HG02884 (cell line): ENCODE results near the gene CCDC160.
"Not testable (repeated sequence)": the region's sequence is repeated elsewhere in the genome, so short reads cannot be mapped to it uniquely, and the experiment has no call there.

Experiments
- ATAC-seq: cut with Tn5 transposase; IDR thresholded peaks from one replicate; pipeline ENCODE4 v1.9.1; 2021; ENCODE audit warnings: mild to moderate bottlenecking, moderate library complexity; ENCODE audit not compliant: unreplicated experiment

Gene CCDC160

DNA sequence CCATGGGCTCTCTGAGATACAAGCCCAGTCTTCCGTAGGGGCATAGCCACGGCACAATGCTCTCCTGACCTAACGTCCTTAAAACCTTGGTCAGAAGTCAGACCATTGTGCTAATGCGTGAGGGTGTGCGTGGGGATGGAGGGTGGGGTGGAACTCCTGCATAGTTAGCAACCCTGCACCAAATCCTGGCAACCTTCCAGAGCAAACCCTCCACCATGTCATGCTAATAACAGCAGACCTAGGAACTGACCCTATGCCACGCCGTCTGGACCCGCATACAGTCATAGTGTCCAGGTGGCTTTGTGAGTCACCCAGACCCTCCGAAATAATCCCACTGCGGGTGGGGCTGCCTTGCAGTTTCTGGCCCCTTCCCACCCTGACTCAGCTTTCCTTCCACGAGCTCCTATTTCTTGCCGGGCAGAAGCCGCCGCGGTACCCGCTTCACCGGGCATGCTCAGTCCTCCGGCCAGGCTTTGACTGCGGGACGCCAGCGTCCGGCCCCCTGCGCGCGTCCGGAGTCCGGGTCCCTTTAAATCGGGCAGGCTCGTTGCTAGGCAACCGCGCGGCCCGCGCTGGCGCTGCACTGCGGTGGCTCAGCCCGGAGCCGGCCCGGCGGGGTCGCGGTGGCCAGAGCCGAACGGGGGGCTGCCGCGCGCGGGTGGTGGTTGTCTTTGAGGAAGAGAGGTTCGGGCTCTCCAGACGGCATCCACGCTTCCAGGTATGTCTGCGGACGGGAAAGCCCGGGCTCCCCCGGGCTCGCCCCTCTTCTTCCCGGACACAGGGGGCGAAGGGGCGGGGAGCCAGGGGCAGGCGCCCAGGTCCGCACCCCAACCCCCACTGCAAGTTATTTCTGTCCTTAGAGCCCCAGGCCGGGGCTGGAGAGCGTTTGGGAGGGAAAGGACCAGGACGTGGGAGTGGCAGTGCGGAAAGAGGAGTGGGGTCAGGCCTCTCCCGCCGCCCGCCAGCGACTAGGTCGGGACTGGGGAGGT is at the start of gene CCDC160:
CCDC160 (plus strand) TSS at position 557 of the 989 bp plus-strand sequence. CDS start 7,619 bp downstream, outside the sequence.
- no peak for ATAC-seq

DNA sequence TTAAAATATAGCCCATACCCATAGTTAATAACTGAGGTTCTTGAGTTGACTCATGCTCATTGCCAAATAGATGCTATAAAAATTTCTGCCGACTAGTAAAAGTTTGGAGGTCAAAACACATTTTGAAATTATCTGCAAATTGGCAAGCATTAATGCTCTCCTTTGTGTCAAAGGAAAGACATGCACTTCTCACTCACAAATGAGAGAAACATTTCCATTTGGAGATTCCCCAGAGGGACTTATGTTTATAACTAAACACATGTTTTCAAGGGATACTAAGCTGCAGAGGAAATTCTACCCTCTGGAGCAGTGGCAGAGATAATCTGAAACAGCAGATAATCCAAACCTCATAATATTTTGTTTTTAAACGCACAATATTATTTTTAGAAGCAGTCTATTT is 45.7 kb upstream of the CCDC160 start:
- ATAC-seq: no peak

DNA sequence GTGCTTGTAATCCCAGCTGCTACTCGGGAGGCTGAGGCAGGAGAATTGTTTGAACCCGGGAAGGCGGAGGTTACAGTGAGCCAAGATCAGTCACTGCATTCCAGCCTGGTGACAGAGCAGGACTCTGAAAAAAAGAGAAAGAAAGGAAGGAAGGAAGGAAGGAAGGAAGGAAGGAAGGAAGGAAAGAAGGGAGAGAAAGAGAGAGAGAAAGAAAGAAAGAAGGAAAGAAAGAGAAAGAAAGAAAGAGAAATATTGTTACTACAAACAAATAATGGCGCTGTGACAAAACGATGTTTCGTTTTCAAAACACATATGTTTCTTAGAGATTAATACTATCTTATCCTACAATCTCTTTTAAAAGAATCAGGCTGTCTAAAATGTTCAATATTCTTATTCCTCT is 42.1 kb upstream of the CCDC160 start:
- ATAC-seq: no peak

GRCh38 chrX:134202561-134202960 is 34.4 kb upstream of the CCDC160 start:
- no peak for ATAC-seq

DNA sequence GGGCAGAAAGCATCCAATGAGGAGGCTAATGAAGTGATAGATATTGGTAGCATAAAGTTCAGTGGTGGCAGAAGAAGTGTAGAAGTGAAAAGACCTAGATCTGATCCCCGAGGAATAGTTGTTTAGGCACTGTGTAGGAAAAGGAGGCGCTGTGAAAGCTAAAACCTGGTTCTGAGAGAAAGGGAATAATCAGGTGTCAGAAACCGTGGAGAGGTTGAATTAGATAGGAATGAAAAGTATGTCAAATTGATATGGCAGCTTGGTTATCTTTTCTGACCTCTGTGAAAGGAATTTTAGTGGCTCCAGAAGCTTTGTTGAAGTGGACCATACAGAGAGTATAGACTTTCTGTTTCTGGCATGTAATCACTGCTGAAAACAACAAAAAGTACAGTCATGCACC is 30.8 kb upstream of the CCDC160 start:
- no peak for ATAC-seq

- ATAC-seq: no peak
These were observed 26.5 kb upstream of the CCDC160 start for GRCh38 chrX:134210465-134210864.

DNA sequence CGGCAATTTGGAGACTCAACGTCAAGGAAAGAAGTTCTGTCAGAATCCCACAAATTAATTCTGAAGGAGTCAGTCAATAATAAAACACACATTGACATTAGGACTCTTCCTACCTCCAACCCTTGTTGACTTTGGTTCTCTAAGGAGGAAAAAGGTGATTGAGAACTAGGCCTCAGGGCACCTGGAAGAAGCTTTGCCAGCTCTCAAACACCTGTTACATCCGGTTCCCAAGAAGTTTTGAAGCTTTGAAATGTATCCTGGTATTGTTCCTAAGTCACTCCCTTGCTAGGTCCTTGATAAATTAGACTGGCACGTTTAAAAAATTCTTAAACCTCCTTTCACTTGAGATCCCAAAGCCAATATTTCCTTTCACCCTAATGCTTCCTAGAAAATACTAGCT is 1.7 kb upstream of the CCDC160 start:
- no peak for ATAC-seq

- ATAC-seq: not testable (repeated sequence)
These were observed 1.2 kb downstream of the CCDC160 start for GRCh38 chrX:134238144-134238543.

DNA sequence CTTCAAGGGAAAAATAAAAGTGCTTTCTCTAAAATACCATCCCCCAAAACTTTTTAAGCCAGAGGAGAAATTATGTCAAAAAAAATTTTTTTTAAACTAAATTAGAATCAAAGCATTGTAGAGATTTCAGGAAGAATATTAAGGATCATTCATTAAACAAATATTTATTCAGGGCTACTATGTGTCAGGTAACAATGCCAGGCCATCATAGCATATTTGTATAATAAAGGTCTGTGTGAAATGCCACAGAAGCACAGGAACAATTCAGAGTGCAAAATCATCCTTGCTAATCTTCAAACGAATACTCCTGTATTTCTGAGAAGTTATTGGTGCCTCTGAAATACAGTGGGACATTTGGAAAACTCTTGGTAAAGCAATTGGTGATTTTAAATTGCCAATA is 2.0 kb downstream of the CCDC160 start:
- ATAC-seq: no peak

GRCh38 chrX:134240209-134240608 is 3.2 kb downstream of the CCDC160 start:
- ATAC-seq: no peak

DNA sequence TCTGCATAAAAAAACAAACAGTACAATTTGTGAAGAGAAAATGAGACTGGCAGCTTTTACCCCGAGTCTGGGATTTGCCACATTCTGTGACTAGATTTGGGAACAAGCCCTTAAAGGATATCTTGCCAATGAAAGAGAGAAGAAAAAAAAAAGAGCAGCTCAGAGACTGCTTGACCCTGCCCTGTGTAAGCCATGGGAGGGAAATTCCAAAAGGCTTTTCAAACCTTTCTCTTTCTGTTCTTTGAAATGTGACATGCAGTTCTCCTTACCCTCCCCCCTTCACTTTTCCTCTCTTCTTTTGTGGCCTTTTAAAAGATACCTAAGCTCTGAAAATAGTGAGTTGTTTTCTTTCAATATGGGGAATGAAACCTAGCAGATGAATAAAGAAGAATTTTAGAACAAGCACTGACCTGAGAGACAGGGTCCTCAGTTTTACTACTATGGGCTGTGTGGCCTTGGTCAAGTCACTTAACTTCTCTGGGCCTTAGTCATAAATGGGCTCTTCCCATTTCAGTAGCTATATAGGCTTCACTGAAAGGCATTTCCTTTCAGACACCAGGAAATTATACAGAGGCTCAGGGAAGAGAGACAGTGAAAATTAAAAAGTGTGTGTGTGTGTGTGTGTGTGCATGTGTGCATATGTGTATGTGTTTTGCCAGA is 5.1 kb downstream of the CCDC160 start:
- no peak for ATAC-seq

GRCh38 chrX:134244043-134244442 is 7.1 kb downstream of the CCDC160 start:
- no peak for ATAC-seq

DNA sequence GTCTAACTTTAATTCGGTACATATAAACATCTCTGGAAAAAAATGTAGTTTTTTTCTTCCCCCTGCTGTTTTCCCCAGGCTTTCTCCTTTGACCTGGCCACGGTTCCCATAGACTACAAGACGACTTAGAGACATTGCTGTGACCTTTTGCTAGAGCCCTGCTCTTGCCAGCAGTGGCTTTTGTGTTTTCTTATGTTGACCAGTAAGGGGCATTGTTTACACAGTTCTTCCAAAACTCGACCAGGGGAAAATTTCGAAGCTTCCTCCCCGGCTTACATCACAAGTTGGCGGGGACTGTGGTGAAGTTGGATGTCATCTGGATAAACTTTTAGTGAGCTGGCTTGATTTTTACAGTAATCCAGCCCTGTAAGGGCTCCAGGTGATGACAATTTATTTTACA is 9.3 kb downstream of the CCDC160 start:
- no peak for ATAC-seq

DNA sequence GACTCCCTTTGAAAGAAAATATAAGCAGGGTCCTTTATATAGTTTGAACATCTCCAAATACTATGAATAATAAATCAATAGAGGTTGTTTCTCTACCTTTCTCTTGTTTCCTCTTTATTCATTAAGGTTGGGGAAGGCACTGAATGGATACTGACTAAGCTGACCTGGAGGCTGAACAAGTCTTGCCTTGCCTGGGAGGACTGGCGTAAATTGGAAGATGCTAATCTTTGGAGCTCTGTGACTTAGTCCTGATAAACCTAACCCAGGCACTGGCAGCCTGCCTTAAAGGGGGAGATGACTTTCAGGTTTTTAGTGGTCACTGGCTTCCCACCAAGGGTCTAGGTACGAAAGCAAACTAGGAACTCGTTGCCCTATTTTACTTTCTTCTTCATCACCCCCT is 10.5 kb downstream of the CCDC160 start:
- no peak for ATAC-seq

GRCh38 chrX:134249241-134249640 is 12.3 kb downstream of the CCDC160 start:
- no peak for ATAC-seq

- no peak for ATAC-seq
These were observed 14.3 kb downstream of the CCDC160 start for GRCh38 chrX:134251241-134251640.

- no peak for ATAC-seq
These were observed 17.5 kb downstream of the CCDC160 start for GRCh38 chrX:134254511-134254910.

- ATAC-seq: no peak
These were observed 18.6 kb downstream of the CCDC160 start for GRCh38 chrX:134255555-134255954.

- no peak for ATAC-seq
These were observed 19.7 kb downstream of the CCDC160 start for GRCh38 chrX:134256684-134257083.

- ATAC-seq: no peak
These were observed 21.2 kb downstream of the CCDC160 start for GRCh38 chrX:134258202-134258601.

- ATAC-seq: not testable (repeated sequence)
These were observed 49.0 kb downstream of the CCDC160 start for GRCh38 chrX:134285934-134286333.

DNA sequence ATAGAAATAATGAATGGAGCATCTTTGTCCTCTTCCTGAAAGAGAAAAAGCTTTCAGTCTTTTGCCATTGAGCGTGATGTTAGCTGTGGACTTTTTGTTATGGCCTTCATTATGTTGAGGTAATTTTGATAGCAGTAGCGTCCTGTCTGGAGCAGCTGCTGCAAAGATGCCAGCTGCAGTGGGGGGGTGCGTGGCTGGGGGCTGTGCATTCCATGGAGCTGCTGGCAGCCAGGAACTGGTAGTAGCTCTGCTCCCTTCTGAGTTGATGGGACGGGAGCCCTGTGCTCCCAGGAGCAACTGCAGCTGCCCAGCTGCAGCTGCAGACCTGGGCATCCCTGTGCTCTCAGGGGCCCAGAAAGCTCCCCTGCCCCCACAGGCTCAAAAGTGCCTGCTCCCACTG is 50.4 kb downstream of the CCDC160 start:
- ATAC-seq: no peak
